HPDE6-E6E7 (cell line): ENCODE results near the gene MRGPRD.
"Not testable (repeated sequence)": the region's sequence is repeated elsewhere in the genome, so short reads cannot be mapped to it uniquely, and the experiment has no call there.

Experiments used
- DNase-seq: peaks from one replicate; pipeline ENCODE4 v3.0.0; 2011; ENCODE audit warnings: missing footprints; ENCODE audit errors: extremely low spot score

Gene MRGPRD

GRCh38 chr11:68993546-68993945 lies 12.8 kb upstream of the MRGPRD start:
- no peak for DNase-seq

- DNase-seq, result no peak
Measured at GRCh38 chr11:68992743-68993255, 12.0 kb upstream of the MRGPRD start.

- DNase-seq, result no peak
Measured at GRCh38 chr11:68990995-68991780, 10.4 kb upstream of the MRGPRD start.

GRCh38 chr11:68989936-68990606 lies 9.3 kb upstream of the MRGPRD start:
- no peak for DNase-seq

GRCh38 chr11:68988491-68988890 lies 7.7 kb upstream of the MRGPRD start:
- no peak for DNase-seq

- DNase-seq, result no peak
Measured at GRCh38 chr11:68987211-68987610, 6.4 kb upstream of the MRGPRD start.

GRCh38 chr11:68983801-68984200 lies 3.0 kb upstream of the MRGPRD start:
- DNase-seq, result no peak

GRCh38 chr11:68982134-68982533 lies 1.3 kb upstream of the MRGPRD start:
- no peak for DNase-seq

- DNase-seq, result no peak
Measured at GRCh38 chr11:68979931-68980775, 633 bp downstream of the MRGPRD start.

GRCh38 chr11:68978931-68979594 lies 1.7 kb downstream of the MRGPRD start:
- no peak for DNase-seq

- DNase-seq, result no peak
Measured at GRCh38 chr11:68978626-68978930, 2.2 kb downstream of the MRGPRD start.

- DNase-seq, result no peak
Measured at GRCh38 chr11:68977781-68978625, 2.8 kb downstream of the MRGPRD start.

- no peak for DNase-seq
Measured at GRCh38 chr11:68976563-68976962, 4.2 kb downstream of the MRGPRD start.

GRCh38 chr11:68976095-68976494 lies 4.7 kb downstream of the MRGPRD start:
- DNase-seq, result no peak

GRCh38 chr11:68974421-68975194 lies 6.2 kb downstream of the MRGPRD start:
- DNase-seq, result no peak

GRCh38 chr11:68973706-68974105 lies 7.1 kb downstream of the MRGPRD start:
- not testable (repeated sequence) for DNase-seq

GRCh38 chr11:68973219-68973618 lies 7.6 kb downstream of the MRGPRD start:
- no peak for DNase-seq

GRCh38 chr11:68970921-68971636 lies 9.7 kb downstream of the MRGPRD start:
- no peak for DNase-seq

- no peak for DNase-seq
Measured at GRCh38 chr11:68969386-68969785, 11.4 kb downstream of the MRGPRD start.
